Embryonic facial prominence (tissue), 1 donor: ENCODE measurements around the gene GABRA5.
"Not testable (repeated sequence)": the region's sequence is repeated elsewhere in the genome, so short reads cannot be mapped to it uniquely, and the experiment has no call there.

ENCODE experiments used
- DNase-seq: peaks from one replicate; pipeline ENCODE4 v3.0.0-alpha.2; 2016; ENCODE audit errors: extremely low spot score

GABRA5 gene

GRCh38 chr15:26866298-26867199 is at the start of gene GABRA5:
GABRA5 (plus strand) TSS chr15:26867062; CDS start chr15:26869249, 2,187 bp downstream.
- DNase-seq: no peak

GRCh38 chr15:26831191-26831590 is 35.7 kb upstream of the GABRA5 start:
- DNase-seq: not testable (repeated sequence)

- DNase-seq: no peak
Observed at GRCh38 chr15:26831951-26832350, 34.9 kb upstream of the GABRA5 start.

DNA sequence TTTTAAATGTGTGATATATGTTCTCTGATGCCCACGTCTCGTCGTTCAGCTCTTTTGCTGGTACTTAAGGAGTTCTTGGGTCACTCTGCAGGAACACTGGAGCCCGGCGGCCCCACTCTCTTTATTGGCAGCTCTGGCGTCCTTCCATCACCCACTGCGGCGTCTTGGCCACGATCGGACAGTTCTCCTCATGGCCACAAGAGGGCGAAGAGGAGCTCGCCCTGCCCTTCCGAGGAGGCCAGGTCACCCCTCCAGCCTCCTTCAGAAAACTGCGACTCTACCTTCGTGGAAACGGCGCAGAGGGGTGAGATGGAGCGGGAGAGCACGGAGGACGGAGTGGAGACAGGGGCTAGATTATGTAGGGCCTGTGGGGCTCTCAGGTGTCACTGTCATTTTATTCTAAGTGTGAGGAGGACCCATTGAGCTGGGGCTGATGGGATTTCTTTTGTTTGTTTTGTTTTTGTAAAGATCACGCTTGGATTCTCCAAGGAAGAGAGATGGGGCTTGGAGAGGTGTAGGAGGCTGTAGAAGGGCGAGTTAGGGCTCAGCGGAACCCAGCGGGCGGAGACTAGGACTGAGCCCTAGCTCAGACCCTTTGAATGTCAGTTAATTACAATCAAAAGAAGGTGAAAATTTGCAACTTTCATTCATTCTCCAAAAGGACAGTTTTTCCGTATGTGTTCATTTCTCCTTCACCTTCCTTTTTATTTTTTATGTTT is 28.0 kb upstream of the GABRA5 start:
- no peak for DNase-seq

DNA sequence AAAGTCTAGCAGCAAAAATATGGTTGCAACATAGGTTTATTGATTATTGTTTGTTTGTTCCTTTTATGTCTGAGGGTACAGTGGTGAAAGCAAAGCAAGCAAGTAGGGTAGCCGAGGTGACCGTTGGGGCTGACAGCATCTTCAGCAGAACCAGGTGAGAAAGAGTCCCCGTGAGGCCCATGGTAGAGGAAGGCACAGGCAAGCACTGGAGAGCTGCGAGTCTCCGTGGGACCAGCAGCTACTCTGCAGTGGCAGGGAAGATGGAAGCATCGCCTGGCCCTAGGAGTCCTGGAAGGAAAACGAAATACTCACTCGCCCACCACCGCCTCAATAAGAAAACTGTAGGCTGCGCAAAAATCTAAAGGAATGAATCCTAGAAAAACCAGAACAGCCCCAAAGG is 25.3 kb upstream of the GABRA5 start:
- DNase-seq: no peak

GRCh38 chr15:26841941-26842340 is 24.9 kb upstream of the GABRA5 start:
- DNase-seq: no peak

DNA sequence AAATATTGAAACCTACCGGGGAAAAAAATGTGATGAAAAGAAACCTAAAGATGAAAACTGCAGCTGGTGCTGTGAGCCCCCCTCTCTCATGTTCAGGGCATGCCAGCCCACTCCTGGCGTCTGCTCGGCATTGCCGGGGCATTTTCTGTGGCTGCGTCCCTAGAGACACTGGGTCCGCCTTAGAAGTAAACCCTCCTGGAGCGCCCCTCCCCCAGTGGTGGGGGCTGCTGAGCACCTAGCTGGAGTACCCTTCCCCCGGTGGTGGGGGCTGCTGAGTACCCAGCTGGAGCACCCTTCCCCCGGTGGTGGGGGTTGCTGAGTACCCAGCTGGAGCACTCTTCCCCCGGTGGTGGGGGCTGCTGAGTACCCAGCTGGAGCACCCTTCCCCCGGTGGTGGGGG is 24.5 kb upstream of the GABRA5 start:
- DNase-seq: no peak

DNA sequence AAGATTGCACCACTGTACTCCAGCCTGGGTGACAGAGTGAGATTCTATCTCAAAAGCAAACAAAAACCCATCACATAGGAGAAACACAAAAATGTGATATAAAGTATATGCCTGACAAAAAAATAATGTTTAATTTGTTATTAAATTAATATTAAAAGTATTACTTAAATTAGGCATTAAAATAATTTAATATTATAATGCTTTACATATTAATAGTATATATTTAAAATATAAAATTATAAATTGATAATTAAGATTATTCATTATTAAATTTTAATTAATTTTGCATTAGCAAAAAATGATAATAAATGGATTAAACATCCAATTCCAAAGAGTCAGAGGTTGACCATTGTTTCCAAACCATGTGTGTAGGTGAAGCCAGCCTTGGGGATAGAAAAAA is 22.0 kb upstream of the GABRA5 start:
- DNase-seq: no peak

- DNase-seq: no peak
Observed at GRCh38 chr15:26848498-26848897, 18.4 kb upstream of the GABRA5 start.

GRCh38 chr15:26850161-26850560 is 16.7 kb upstream of the GABRA5 start:
- no peak for DNase-seq

DNA sequence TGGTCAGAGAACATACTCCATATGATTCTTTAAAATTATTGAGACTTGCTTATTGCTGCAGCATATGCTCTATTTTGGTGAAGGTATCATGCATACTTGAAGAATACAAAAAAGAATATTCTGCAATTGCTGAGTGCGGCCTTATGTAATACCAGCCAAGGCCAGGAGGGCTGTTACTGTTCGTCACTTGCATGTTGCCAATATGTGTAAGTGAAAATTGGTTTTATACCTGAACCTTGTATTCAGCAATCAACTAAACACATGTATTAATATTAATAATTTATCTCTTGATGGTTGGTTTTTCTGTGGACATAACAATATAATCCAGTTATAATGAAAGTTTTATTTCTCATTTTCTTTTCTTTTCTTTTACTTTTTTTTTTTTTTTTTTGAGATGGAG is 13.9 kb upstream of the GABRA5 start:
- no peak for DNase-seq

DNA sequence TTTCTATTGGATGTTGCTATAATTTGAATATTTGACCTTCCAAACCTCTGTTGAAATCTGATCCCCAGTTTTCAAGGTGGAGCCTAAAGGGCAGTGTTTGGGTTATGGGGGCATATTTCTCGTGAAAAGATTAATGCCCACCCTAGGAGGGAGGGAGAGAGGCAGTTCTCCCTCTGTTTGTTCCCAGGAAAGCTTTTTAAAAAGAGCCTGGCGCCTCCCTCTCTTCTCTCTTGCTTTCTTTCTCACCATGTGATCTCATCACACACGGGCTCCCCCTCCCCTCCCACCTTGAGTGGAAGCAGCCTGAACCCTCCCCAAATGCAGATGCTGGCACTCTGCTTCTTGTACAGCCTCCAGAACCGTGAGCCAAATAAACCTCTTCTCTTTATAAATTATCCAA is 12.4 kb upstream of the GABRA5 start:
- DNase-seq: no peak

- peak; percentile 47 for DNase-seq
Observed at GRCh38 chr15:26864664-26865191, 2.1 kb upstream of the GABRA5 start.

- no peak for DNase-seq
Observed at GRCh38 chr15:26867200-26868007, 542 bp downstream of the GABRA5 start.

- no peak for DNase-seq
Observed at GRCh38 chr15:26868029-26868685, 1.3 kb downstream of the GABRA5 start.

DNA sequence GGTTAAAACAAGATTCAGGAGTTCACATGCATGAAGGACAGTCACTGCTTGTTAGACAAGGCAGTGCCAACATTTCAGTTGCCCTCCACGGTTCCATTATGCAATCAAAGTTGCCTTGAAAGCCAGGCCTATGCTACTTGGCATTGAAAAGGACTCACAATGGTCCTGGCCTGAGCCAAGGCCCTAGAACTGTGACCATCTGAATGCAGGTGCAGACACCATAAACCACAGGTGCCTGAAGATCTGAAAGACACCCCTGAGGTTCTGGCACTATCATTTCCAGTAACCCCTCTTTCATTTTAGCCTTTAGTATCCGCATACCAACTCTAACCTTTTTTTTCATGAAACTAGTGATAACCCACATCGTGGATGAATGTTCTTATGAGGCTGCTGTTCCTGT is 2.8 kb downstream of the GABRA5 start:
- DNase-seq: no peak

DNA sequence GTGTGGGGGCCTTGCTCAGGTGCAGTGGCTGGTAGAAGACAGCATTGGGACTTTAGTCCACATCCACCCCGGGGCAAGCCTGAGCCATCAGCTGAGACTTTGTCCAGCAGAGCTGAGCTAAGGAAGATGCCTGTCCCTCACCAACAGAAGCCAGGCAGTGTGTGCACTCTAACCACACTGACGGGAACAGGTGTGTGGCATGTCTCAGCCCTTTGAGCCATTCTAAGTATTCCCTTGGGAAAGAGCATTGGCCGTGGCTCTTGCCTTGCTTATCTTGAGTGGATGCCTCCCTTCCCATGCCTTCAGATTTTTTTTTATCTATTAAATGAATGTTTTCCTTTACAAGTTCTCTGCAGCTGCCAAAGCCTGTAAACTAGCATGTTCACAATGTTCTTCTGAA is 3.5 kb downstream of the GABRA5 start:
- DNase-seq: no peak

- no peak for DNase-seq
Observed at GRCh38 chr15:26872206-26872605, 5.3 kb downstream of the GABRA5 start.

DNA sequence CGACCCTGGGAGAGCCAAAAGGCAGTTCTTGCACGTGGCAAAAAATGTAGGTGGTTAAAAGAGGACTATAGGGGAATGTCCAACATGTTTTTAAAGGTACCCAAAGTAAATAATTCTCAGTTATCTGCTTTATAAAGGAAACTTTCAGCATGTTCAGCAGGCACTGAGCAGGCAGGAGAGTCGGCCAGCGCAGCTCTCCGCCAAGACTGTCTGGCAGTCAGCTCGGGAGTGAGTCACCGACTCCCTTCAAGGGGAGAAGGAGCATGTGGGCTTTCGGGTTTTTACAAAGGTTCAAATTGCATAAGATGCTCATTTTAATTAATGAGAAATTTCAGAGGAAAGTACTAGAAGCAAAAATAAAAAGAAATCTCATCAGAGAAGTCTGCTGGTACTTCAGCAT is 7.0 kb downstream of the GABRA5 start:
- DNase-seq: no peak

- DNase-seq: no peak
Observed at GRCh38 chr15:26874774-26875475, 8.1 kb downstream of the GABRA5 start.

DNA sequence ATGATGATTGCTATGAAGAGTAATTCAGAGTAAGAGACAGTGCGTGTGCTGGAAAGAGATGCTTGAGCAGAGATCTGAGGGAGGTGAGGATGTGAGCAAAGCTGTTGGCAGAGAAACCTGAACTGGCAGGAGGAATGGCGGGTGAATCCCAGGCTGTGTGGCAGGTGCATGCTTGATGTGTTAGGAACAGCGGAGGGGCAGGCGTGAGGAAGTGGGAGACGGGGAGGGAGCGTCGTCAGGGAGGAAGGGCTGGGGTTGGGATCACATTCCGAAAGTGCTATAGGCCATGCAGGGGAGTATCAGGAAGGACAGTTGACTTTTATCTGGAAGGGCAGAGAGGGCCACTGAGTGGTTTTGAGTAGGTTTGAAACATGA is 8.6 kb downstream of the GABRA5 start:
- no peak for DNase-seq
